UCSD-AML1 (cell line): ENCODE results near the gene TRIM29.
A peak's percentile ranks its signal among the peaks of the same experiment; 100 is the strongest.
"Not testable (repeated sequence)": the region's sequence is repeated elsewhere in the genome, so short reads cannot be mapped to it uniquely, and the experiment has no call there.

Experiments
- DNase-seq: peaks from one replicate; lab custom pipeline; 2025; ENCODE audit not compliant: unreplicated experiment; lab: John Stamatoyannopoulos, UW

TRIM29 gene

GRCh38 chr11:120172054-120172911 lies 34.4 kb upstream of the TRIM29 start:
- DNase-seq, result peak; percentile 65

- DNase-seq, result no peak
Observed at GRCh38 chr11:120170741-120171261, 32.9 kb upstream of the TRIM29 start.

GRCh38 chr11:120169981-120170698 lies 32.2 kb upstream of the TRIM29 start:
- DNase-seq, result no peak

- peak; percentile 80 for DNase-seq
Observed at GRCh38 chr11:120168960-120169681, 31.2 kb upstream of the TRIM29 start.

- DNase-seq, result no peak
Observed at GRCh38 chr11:120168108-120168959, 30.4 kb upstream of the TRIM29 start.

- no peak for DNase-seq
Observed at GRCh38 chr11:120167659-120168058, 29.7 kb upstream of the TRIM29 start.

- DNase-seq, result no peak
Observed at GRCh38 chr11:120160436-120160835, 22.5 kb upstream of the TRIM29 start.

GRCh38 chr11:120153221-120153620 lies 15.3 kb upstream of the TRIM29 start:
- DNase-seq, result no peak

GRCh38 chr11:120151536-120151935 lies 13.6 kb upstream of the TRIM29 start:
- no peak for DNase-seq

- no peak for DNase-seq
Observed at GRCh38 chr11:120149246-120149645, 11.3 kb upstream of the TRIM29 start.

- no peak for DNase-seq
Observed at GRCh38 chr11:120147950-120148270, 10.0 kb upstream of the TRIM29 start.

- no peak for DNase-seq
Observed at GRCh38 chr11:120147094-120147949, 9.4 kb upstream of the TRIM29 start.

GRCh38 chr11:120146413-120147093 lies 8.6 kb upstream of the TRIM29 start:
- DNase-seq, result no peak

GRCh38 chr11:120144501-120144900 lies 6.6 kb upstream of the TRIM29 start:
- no peak for DNase-seq

- not testable (repeated sequence) for DNase-seq
Observed at GRCh38 chr11:120143472-120143871, 5.6 kb upstream of the TRIM29 start.

GRCh38 chr11:120142441-120143100 lies 4.7 kb upstream of the TRIM29 start:
- no peak for DNase-seq

GRCh38 chr11:120141768-120142423 lies 4.0 kb upstream of the TRIM29 start:
- DNase-seq, result no peak
